A172 (cell line): ENCODE measurements around the gene GAS2L1. TPM values are rescaled to one million over a fixed set of nuclear protein-coding genes. Genes with fewer than 3 reads are reported as not detected.

ENCODE experiments used
- DNase-seq: peaks from one replicate; pipeline ENCODE4 v3.0.0-alpha.2; 2015; ENCODE audit warnings: low spot score
- total RNA-seq: library from RNA; depleted of rRNA; stranded (reverse); fragments of >200 nt; shearing (Covaris generic); gene quantifications from 2 replicates; pipeline ENCODE4 v1.2.3, GENCODE V29; 2014

GAS2L1 gene
- total RNA-seq, 1 experiment from 2014 or later, result 32.1 TPM

DNA sequence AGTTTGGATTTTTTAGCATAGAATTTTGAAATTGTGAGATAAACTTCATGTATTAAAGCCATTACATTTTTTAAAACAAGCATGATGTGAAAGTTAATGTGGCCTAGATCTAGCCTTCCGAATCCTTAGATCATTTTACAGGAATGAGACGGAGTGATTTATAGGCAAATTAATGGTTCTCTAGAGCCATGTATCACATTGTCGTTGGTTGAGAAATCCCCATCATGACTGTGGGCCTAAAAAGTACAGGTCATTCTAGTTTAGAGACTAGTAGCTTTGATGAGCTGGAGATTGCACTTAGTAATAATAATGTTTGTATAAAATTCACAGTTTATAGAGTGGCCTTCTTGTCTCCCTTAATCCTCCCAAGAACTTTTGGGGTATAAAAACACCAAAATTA, 31.3 kb upstream of the GAS2L1 start:
- no peak for DNase-seq

DNA sequence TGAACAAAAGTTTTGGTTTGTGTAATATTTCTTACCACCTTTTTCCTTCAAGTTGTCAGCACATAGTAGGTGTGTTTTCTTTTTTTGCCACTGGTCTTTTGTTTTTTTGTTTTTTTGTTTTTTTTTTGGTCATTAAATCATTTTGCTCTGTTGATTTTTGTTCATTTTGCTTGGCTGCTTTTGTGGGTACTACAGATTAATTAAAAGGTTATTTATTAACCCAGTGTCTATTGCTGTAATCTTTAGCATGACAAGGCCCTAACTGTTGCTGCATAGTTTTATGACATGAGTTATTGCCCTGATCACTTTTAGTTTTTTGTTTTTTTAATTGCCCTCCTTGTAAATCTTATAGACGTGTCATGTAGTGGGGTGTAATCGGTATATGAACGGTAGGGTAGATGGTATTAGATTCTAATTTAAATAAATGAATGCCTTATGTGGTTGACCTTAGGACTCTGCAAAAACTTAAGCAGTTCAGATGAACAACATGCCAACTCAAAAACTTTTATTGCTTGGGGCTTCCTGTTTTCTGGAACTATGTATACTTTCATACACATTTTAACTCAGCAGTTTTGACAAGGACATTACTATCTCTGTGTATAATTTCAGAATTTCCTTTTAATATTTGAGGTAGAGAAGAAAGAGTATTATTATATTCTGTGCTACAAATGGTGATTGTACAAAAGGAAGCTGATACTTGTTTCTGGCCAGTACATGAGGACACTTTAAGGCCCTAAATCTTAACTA, 30.5 kb upstream of the GAS2L1 start:
- no peak for DNase-seq

DNA sequence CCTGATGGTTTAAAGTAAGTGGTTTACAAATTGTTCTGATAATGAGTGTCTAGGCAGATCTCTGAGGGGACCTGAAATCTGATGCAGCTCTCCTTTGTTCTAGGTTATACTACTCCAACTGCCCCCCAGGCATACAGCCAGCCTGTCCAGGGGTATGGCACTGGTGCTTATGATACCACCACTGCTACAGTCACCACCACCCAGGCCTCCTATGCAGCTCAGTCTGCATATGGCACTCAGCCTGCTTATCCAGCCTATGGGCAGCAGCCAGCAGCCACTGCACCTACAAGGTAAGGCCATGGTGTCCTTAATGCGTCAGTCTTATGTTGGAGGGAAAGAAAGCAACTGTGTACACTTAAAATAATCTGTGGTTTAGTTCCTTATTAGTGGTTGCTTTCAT, 28.5 kb upstream of the GAS2L1 start:
- no peak for DNase-seq

DNA sequence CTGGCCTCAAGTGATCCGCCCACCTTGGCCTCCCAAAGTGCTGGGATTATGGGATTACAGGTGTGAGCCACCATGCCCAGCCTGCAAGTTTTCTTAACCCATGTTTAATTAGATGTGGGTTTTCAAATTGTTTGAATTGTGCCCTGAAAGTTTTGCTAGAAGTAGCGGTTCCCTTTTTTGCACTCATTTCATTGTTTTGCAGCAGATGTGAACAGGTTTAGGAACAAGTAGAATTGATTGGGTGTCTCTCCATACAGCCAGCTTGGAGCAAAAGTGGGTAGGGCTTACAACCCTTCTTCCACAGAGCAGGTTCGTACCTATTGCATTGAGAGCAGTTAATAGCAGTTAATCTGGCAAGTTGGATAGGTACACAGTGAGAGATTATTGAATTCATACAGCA, 22.3 kb upstream of the GAS2L1 start:
- no peak for DNase-seq

DNA sequence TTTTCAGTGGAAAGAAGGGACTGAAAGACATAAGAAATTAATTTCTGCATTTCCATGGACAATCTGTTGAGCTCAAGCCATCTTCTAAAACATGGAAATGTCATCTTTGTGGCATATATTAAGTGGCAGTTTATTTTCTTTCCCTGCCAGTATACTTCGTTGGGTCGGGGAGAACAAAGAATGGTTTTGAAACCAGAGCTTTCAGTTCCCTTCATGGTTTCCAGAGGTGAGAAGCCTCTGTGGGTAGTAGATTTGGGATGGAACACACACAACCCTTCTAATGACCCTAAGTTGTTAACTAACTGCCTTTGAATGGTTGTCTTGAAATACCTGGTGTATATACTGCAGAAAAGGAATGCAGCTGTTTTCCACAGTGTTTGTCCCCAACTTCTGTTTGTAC, 17.6 kb upstream of the GAS2L1 start:
- no peak for DNase-seq

DNA sequence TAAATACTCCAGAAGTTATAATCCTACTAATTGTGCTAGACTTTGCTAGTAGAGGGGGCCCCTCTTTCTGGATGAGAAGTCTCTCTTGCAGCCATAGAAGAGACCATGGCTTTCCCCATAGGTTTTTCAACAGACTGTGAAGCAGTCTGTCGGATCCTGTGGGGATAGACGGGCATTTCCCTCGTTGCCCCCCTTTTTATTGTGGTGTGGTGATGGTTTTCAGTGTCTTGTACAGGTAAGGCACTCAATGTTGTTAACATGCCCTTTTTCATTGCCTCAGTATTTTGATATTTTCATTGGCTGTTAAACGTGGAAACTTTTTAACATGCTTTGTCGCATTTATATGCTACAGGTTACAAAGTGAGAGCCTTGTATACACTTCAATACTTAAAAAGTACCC, 16.4 kb upstream of the GAS2L1 start:
- no peak for DNase-seq

DNA sequence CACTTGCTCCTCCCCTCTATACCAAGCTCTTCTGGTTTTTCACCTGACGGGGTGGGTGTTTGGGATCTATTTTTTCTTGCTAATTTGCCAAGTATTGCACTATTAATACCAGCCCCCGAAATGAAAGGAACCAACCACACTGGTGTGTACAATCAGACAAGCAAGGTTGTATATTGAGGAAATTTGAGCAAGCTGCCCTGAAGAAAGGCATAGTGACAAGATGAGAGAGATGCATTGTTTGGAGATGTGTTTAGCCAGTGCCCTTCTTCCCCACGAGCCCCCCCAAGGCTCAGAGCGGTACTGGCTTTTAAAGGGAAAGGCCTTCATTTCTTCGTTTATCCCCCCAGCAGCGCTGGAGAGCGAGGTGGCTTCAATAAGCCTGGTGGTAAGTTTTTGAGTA, 15.2 kb upstream of the GAS2L1 start:
- DNase-seq, result no peak

DNA sequence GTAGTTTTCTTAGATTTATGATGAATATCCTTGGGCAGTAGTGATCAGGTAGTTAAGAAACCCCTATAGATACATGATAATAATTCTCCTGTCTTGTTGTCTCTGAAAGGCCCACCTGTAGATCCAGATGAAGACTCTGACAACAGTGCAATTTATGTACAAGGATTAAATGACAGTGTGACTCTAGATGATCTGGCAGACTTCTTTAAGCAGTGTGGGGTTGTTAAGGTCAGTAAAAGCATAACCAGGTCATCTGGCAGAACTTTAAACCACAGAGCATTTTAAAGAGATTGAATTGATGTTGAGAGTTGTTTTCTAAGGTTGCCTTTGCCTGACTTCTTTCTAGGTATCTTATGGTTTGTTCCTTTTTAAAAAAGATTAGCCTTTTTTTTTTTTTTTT, 14.1 kb upstream of the GAS2L1 start:
- no peak for DNase-seq

DNA sequence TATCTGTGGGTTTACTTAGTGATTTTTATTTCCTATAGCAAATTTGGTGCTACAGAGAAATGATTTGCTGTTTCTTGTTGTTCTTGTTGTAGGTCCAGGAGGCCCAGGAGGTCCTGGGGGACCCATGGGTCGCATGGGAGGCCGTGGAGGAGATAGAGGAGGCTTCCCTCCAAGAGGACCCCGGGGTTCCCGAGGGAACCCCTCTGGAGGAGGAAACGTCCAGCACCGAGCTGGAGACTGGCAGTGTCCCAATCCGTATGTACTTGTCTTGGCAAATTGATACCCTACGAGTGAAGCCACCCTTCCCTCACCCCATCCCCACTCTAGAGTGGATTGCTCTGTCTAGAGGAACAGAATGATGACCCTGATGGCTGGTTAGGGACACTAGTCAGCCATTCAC, 7.8 kb upstream of the GAS2L1 start:
- no peak for DNase-seq

DNA sequence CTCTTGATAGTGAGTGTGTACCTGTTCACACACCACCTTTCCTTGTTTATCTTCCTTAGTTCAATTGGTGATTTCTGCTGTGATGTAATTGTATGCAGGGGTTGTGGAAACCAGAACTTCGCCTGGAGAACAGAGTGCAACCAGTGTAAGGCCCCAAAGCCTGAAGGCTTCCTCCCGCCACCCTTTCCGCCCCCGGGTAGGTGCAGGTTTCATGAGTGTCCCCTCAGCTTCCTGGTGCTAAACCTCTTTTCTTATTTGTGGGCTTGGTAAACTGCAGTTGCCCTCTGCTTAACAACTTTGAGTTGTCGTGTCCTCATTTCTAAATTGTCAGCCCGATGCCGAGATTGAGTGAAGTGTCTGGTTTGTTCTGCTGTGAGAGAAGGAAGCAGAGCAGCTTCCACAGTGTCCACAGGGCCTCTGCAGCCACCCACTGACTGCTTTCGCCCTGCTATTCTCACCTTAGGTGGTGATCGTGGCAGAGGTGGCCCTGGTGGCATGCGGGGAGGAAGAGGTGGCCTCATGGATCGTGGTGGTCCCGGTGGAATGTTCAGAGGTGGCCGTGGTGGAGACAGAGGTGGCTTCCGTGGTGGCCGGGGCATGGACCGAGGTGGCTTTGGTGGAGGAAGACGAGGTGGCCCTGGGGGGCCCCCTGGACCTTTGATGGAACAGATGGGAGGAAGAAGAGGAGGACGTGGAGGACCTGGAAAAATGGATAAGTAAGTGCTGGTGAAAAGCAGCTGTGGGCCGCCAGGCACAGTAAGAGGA, 7.1 kb upstream of the GAS2L1 start:
- no peak for DNase-seq

DNA sequence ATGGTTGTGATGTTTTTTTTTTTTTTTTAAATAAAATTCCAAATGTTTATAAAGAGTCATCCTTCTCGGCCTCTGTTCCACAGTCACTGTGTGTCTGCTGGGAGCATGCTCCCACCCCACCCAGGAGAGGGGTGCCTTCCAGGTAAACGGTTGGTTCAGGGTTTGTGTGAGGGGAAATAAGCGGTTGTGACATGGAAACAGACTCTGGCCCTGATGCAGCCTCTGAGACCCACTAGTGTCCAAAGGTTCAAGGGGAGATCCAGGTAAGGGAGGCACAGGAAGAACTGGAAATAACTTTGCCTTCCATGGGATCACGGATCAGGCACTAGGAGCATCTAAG, 6.0 kb upstream of the GAS2L1 start:
- no peak for DNase-seq

DNA sequence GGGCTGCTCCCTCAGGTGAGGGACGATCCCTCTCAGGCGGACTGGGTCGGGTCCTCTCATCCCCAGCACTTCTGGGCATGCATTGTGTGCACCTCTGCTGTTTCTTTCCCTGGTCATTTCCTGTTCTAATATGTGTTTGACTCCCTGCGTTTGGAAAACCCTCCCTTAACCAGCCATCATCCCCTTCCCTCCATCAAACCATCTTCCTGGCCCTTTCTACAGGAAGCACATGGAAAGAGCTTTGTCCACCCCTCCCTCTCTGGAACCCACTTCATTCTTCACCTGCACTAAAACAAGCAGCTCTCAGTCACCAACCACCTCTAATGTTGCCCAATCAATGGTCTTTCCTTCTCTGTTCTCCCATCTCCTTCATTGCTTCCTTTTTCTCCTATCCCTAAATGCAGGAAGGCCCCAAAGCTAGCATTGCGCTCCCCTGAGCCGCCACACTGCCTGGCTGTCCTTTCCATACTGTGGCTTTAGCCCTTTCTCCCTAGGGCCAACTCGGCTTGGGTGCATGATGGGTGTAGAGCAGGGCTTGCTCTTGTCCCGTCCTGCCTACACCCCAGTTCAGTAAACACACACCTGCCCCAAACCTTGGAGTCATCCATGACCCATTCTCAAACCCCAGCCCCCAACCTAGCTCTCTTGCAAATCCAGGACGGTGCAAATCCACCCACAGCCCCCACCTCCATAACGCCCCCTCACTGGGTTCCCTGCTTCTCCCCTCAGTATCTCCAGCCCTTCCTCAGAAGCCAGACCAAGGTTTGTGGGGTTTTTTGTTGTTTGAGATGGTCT, 5.4 kb upstream of the GAS2L1 start:
- DNase-seq, result no peak

DNA sequence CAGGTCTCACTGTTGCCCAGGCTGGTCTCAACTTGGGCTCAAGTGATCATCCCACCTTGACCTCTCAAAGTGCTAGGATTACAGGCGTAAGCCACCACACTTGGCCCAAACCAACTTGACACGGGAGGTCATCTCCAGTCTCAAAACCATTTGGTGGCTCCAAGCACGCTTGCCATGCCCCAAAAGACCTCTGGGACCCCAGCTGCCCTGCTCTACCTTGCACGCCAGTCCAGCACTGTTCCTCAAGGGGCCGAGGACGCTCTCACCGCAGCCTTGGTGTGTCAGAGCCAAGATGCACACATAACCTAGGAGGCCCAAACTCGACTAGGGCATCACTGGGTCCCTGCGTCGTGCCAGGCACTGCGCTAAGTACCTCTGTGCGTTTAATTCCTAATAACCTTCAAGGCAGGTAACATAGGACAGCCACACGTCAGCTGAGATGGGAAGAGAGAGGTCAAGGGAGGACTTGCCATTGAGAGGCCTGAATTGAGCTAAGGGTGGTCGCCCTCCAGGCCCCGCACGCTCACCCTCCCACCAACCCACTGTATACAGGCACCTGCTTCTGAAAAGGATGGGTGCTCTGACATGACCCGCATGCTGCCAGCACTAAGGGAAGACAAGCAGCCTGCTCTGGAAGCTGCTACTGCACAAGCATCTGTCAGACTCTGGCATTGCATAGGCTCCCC, 4.6 kb upstream of the GAS2L1 start:
- DNase-seq, result no peak

DNA sequence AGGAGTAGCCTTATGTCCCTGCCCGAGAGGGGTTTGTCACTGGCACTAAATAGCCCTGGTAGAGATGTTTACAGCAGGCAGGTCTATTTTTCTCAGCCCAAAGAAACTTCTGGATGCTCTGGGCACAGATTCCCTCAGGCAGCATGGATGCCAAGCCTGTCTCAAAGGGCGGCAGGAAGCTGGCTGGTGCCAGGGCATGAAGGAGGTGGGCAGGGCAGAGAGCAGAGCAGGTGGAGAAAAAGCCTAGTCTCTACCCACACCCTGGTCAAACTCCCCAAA, 4.1 kb upstream of the GAS2L1 start:
- no peak for DNase-seq

DNA sequence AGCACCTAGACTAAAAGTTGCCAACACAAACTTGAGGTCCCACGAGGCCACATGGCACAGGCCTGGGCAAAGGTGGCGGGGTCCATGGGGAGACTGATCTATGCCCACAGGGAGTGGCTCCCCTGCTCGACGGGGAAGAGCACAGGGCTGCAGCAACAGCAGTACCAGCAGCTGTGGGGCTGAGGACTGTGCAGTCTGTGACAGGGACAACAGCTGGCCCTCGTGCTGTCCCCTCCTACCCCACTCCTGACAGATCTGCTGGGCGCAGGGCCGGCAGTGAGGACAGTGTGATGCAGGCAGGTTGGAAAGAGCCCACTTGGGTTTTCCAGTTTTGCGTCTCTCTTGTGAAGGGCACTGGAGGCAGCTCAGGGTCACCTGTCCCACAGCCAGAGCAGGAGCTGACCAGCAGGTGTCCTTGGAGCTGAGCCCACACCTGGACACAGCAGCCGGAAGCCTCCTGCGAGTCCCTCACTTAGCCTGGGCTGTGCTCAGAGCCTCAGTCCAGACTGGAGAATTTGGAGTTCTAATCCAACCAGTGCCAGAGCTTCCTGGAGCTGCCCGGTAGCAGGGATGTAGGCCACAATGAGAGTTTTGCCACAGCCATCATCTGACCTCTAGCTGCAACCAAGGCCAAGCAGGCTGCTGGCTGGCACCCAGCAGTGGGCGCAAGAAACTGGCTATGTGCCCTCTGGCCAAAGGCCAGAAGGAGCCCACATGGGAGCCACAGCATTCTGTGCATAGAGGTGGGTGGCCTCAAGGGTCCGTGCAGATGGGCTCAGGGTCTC, 3.6 kb upstream of the GAS2L1 start:
- no peak for DNase-seq

DNA sequence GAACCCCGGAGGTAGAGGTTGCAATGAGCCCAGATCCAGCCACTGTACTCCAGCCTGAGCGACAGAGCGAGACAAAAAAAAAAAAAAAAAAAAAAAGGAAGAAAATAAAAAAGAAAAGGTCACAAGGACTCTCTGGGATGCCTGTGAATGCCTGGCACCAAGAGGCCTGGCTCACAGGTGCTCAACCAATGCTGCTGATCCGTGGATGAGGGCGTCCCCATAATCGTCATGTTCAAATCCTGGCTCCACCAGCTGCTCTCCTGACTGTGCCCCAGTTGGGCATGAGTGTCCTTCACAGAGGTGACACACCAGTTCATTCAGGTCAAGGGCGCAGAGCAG, 645 bp upstream of the GAS2L1 start:
- no peak for DNase-seq

DNA sequence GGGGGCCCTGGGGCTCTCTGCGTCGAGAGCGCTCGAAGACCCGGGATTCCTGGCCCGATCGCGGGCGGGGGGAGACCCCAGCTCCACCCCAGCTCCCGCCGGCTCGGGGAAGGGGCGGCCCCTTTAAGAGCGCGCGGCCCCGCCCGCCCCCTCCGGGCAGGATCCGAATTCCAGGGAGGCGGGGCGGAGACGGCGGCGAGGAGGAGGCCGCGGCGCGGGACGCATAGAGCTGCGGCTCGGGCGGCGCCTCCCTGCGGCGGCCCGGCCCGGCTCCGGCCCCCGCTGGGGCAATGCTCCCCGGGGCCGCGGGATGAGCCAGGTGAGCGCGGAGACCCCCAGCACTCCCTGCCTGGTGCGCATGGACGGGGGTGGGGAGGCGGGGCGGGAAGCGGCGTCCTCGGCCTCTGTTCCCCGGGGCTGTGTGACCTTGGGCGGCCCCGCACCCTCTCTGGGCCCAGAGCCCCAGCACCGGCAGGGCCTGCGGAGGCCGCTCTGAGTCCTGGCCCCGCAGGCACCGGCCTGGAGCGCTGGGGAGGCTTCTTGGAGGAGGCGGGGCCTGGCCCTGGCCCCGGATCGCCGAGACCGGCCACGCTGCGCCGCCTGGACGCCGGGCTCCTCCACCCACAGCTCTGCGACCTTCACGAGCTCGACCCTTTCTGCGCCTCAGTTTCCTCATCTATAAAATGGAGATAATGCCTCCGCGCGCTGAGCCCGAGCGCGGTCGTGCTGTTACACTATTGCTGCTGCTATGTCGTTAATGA, 565 bp downstream of the GAS2L1 start:
- no peak for DNase-seq

DNA sequence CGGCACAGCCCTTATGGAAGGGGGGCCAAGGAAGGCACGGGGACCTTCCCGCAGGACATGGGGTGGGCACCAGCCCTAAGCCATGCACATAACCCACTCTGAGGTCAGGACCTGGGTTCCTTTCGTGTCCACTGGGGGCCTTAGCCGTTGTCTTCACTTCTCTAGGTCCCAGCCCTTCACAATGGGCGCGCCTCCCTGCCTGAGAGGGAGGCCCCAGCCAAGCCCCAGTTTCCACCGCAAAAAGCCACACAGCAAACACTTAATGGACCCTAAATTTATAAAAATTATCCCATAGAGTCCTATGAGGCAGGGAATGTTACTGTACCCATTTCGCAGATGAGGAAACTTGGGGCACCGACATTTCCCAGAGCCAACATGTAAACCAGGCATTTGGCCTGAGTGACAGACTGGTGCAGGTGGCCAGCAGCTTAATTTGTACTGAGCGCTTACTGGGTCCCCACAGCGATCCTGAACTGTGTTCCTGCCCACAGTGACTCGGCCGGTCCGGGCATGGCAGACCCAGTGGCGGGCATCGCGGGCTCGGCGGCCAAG, 1.2 kb downstream of the GAS2L1 start:
- no peak for DNase-seq

DNA sequence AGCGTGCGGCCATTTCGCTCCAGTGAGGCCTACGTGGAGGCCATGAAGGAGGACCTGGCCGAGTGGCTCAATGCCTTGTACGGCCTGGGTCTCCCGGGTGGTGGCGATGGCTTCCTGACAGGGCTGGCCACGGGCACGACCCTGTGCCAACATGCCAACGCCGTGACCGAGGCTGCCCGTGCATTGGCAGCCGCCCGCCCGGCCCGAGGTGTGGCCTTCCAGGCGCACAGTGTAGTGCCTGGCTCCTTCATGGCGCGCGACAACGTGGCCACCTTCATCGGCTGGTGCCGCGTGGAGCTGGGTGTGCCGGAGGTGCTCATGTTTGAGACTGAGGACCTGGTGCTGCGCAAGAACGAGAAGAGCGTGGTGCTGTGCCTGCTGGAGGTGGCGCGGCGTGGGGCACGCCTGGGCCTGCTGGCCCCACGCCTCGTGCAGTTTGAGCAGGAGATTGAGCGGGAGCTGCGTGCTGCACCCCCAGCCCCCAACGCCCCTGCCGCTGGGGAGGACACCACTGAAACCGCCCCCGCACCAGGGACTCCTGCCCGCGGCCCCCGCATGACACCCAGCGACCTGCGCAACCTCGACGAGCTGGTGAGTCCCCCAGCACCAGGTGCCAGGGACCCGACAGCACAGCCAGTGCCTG, 1.8 kb downstream of the GAS2L1 start:
- DNase-seq, result no peak

DNA sequence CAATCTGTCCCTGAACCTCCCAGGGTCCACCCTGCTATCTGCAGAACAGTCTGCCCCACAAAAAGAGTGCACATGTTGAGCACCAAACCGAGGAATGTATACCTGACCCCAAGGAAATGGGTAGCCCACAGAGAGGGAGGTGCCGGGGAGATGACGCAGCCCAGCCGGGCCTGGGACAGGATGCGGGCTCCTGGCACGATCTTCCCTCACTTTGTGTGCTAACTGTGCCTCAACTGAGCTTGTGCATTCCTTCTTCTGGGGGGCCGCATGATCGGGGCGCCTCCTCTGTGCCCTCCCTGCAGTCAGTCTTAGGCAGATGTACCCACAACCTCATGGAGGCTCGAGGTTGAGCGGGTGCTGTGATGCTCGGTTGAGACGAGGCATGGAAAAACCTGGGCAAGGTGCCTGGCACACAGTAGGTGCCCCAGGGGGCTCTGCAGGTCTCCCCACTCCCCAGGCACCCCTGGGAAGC, 2.4 kb downstream of the GAS2L1 start:
- peak; percentile 74 for DNase-seq
